Measurements from ENCODE around the gene SIRT2. TPM values are rescaled to one million over a fixed set of nuclear protein-coding genes. Genes with fewer than 3 reads are reported as not detected.
A peak's percentile ranks its signal among the peaks of the same experiment; 100 is the strongest.

The SIRT2 gene
- total and polyA plus RNA-seq, 2 of the 13 experiments (the other 11 are each of a cell fraction or from before 2014, with no cell fraction given): 22.3 to 26.1 TPM

GRCh38 chr19:38877781-38878574 is 21.4 kb downstream of the SIRT2 start, which contains the start of gene RINL (continued):
- no peak for TF ChIP-seq ZNF646 (CRISPR knock-in tag; IDR thresholded peaks at IDR 0.05)
- TF ChIP-seq TARDBP (CRISPR knock-in tag; IDR thresholded peaks at IDR 0.05): no peak
- 0 out of 2 replicates have a peak, but pooled peaks have one; percentile 39 for TF ChIP-seq ZBTB10 (CRISPR knock-in tag; IDR thresholded peaks at IDR 0.05; ENCODE audit: borderline replicate concordance)
- no peak for TF ChIP-seq MAX (IDR thresholded peaks at IDR 0.05)
- TF ChIP-seq ZBTB20 (CRISPR knock-in tag; IDR thresholded peaks at IDR 0.05; ENCODE audit: borderline replicate concordance, low read depth): no peak
- TF ChIP-seq XRCC5 (optimal IDR thresholded peaks at IDR 0.05; ENCODE audit: low read length): no peak
- no peak for TF ChIP-seq ZNF280D (CRISPR knock-in tag; IDR thresholded peaks at IDR 0.05)
- no peak for TF ChIP-seq ZNF629 (CRISPR knock-in tag; conservative IDR thresholded peaks at IDR 0.05)
- no peak for TF ChIP-seq ZSCAN9 (CRISPR knock-in tag; IDR thresholded peaks at IDR 0.05; ENCODE audit: borderline replicate concordance)
- 0 out of 2 replicates have a peak, but pooled peaks have one; percentile 8 for TF ChIP-seq RXRB (CRISPR knock-in tag; IDR thresholded peaks at IDR 0.05; ENCODE audit: borderline replicate concordance)
- TF ChIP-seq THRA (CRISPR knock-in tag; IDR thresholded peaks at IDR 0.05; ENCODE audit: borderline replicate concordance): no peak
- TF ChIP-seq GTF2F1 (IDR thresholded peaks at IDR 0.05; ENCODE audit: low read length): no peak
- no peak for TF ChIP-seq TGIF2 (CRISPR knock-in tag; IDR thresholded peaks at IDR 0.05)
- TF ChIP-seq ZNF263 (CRISPR knock-in tag; IDR thresholded peaks at IDR 0.05): 0 out of 2 replicates have a peak, but pooled peaks have one; percentile 27
- TF ChIP-seq PAF1 (CRISPR knock-in tag; IDR thresholded peaks at IDR 0.05): no peak

All from HepG2 (cell line).